Hindlimb muscle (tissue), 1 donor: ENCODE measurements around the gene ALPK1. TPM values are rescaled to one million over a fixed set of nuclear protein-coding genes. Genes with fewer than 3 reads are reported as not detected.
"Not testable (repeated sequence)": the region's sequence is repeated elsewhere in the genome, so short reads cannot be mapped to it uniquely, and the experiment has no call there.

Experiments used
- DNase-seq: peaks from one replicate; pipeline ENCODE4 v3.0.0-alpha.2; 2013
- polyA plus RNA-seq: library from polyadenylated mRNA; unstranded; fragments of 120-200 nt; gene quantifications from one replicate; pipeline ENCODE4 v1.2.1, GENCODE V29; 2013; ENCODE audit not compliant: insufficient read length

Gene ALPK1
- polyA plus RNA-seq, 1 donor = 7.6 TPM

DNA sequence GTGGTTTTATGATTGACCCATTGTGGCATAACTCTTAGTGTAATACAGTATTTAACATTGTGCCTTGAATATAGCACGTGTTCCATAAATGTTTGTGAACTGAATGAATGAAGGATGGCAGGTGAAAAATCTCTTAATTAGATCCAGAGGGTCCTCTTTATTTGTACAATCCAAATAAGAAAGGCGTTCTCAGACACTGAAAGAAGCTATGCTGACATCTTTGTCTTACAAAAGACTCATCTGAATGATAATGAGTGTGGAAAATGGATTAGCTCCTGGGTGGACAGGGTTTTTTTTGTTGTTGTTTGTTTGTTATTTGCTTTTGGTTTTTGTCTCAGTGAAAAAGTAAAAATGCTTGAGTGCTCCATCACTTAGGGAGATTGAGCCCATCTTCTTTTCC lies 156.2 kb downstream of the ALPK1 start:
- no peak for DNase-seq

DNA sequence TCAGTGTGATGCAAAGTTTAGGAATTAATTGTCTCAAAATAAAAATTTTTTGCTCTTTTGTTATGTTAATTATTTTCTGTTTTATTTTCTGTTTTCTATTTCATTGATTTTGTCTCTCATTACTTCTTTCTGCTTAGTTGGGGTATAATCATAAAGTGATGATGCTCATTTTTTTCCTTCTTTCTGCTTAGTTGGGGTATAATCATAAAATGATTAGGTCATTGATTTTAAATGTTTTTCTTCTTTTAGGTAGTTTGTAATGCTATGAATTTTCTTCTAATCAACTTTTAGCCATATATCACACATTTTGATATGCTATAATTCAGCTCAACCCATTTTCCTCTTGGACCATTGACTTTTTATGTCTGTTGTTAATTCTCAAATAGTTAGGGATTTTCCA lies 175.1 kb downstream of the ALPK1 start:
- no peak for DNase-seq

DNA sequence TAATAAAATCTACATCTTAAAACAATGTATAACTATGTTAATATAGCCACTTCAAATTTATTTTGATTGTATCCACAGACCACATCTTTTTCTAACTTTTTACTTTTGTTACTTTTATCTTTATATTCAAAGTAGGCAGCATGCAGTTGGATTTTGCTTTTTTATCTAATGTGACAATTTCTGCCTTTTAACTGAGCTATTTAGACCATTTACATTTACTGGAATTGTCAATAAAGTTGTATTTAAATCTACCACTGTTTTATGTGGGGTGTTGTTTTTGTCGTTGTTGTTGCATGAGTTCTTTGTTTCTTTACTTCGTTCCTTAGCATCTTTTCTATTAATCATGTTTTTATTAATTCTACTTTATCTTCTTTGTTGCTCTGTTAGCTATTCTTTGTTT lies 176.8 kb downstream of the ALPK1 start:
- no peak for DNase-seq

DNA sequence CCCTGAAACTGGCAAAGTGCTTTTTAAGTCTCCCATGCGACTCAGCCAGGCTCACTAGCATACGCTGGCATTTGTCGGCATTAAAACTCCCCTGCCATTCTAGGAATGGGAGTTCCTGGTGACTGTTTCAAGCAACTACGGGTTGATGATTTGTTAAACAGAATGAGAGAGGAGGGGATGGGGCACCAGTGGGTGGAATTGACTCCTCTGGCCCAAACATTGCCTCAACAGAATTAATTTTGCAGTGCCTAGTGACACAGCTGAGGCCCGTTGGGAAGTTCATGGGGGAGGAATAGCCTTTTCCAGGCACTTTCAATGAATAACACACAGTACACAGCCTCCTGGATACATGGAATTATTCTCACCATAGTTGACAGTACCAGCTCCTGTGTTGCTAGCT lies 188.8 kb downstream of the ALPK1 start:
- DNase-seq = no peak

DNA sequence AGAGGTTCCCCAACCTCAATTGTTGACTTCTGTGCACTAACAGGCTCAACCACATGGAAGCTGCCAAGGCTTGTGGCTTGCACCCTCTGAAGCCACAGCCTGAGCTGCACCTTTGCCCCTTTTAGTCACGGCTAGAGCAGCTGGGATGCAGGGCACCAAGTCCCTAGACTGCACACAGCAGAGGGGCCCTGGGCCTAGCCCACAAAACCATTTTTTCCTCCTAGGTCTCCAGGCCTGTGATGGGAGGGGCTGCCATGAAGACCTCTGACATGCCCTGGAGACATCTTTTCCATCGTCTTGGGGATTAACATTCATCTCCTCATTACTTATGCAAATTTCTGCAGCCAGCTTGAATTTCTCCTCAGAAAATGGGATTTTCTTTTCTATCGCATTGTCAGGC lies 193.6 kb downstream of the ALPK1 start:
- DNase-seq = not testable (repeated sequence)

Other genes with a start within 250 kb of the ALPK1 start
- gene FAM241A, start 151.9 kb upstream of the ALPK1 start, polyA plus RNA-seq = 4.0 TPM
- gene AP1AR, start 65.6 kb upstream of the ALPK1 start, polyA plus RNA-seq = 11.5 TPM
- gene TIFA, start 11.5 kb upstream of the ALPK1 start, polyA plus RNA-seq = 5.0 TPM
- not detected for gene NEUROG2, start 218.8 kb downstream of the ALPK1 start, polyA plus RNA-seq